DND-41 (cell line): ENCODE measurements around the gene PCNT.

Source experiments
- EZH2 ChIP-seq: IDR thresholded peaks from 3 replicates; pipeline ENCODE4 v1.6.1; 2012; ENCODE audit warnings: borderline replicate concordance, low read depth, mild to moderate bottlenecking, moderate library complexity, low read length, inconsistent platforms; ENCODE audit not compliant: severe bottlenecking
- TF ChIP-seq, protein P1 (sequence below): IDR thresholded peaks from 2 replicates; pipeline ENCODE4 v1.5.1; 2012; ENCODE audit warnings: borderline replicate concordance, low read length, moderate library complexity, mild to moderate bottlenecking; ENCODE audit not compliant: poor library complexity, severe bottlenecking; ENCODE audit errors: extremely low read depth

DNA sequence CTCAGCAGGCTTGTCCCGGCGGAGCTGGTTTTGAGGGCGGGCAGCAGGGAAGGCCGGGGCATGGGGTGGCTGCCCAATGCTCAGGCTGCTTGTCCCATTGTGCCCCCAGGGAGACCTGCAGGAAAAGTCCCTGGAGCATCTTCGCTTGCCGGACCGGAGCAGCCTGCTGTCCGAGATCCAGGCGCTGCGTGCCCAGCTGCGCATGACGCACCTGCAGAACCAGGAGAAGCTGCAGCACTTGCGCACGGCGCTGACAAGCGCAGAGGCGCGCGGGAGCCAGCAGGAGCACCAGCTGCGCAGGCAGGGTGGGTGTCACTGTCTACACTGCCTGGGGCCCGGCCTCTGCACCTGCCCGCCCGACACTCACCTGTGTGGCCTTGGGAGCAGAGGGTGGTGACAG is 104.3 kb downstream of the PCNT start:
- TF ChIP-seq, protein P1, sequence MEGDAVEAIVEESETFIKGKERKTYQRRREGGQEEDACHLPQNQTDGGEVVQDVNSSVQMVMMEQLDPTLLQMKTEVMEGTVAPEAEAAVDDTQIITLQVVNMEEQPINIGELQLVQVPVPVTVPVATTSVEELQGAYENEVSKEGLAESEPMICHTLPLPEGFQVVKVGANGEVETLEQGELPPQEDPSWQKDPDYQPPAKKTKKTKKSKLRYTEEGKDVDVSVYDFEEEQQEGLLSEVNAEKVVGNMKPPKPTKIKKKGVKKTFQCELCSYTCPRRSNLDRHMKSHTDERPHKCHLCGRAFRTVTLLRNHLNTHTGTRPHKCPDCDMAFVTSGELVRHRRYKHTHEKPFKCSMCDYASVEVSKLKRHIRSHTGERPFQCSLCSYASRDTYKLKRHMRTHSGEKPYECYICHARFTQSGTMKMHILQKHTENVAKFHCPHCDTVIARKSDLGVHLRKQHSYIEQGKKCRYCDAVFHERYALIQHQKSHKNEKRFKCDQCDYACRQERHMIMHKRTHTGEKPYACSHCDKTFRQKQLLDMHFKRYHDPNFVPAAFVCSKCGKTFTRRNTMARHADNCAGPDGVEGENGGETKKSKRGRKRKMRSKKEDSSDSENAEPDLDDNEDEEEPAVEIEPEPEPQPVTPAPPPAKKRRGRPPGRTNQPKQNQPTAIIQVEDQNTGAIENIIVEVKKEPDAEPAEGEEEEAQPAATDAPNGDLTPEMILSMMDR = no peak
- TF ChIP-seq EZH2 = no peak
